CD4-positive, alpha-beta memory T cell (primary cell): ENCODE data around the gene SALL3. TPM values are rescaled to one million over a fixed set of nuclear protein-coding genes. Genes with fewer than 3 reads are reported as not detected.

Experiments used
- CTCF ChIA-PET: fragments of 350-600 bp; sonication (Branson Sonifier 250); formaldehyde crosslinking; loops from one replicate; lab custom pipeline; 2021; ENCODE audit warnings: inconsistent platforms; ENCODE audit not compliant: partially characterized antibody; lab: Charles Lee
- POLR2A ChIA-PET: fragments of 350-600 bp; sonication (Branson Sonifier 250); formaldehyde crosslinking; loops from one replicate; lab custom pipeline; 2021; ENCODE audit not compliant: partially characterized antibody; lab: Charles Lee
- DNase-seq, 5 donors: peaks; one replicate each; pipeline versions ENCODE4 v3.0.0 to v3.0.0-alpha.2; 2020 to 2022; ENCODE audit warnings: mixed read lengths in 1 of 5
- H3K27ac ChIP-seq: one replicate; pipeline ENCODE4 v1.7.0; 2013; ENCODE audit warnings: low read depth, low read length
- H3K27me3 ChIP-seq: 2 replicates; pipeline ENCODE4 v1.7.0; 2013; ENCODE audit warnings: mild to moderate bottlenecking, low read length, moderate library complexity; ENCODE audit not compliant: insufficient read depth
- H3K36me3 ChIP-seq: 2 replicates; pipeline ENCODE4 v1.7.0; 2013; ENCODE audit warnings: mild to moderate bottlenecking, low read length, moderate library complexity; ENCODE audit not compliant: insufficient read depth
- H3K4me1 ChIP-seq: 2 replicates; pipeline ENCODE4 v1.7.0; 2013; ENCODE audit warnings: mild to moderate bottlenecking, low read length, moderate library complexity; ENCODE audit not compliant: insufficient read depth
- H3K4me3 ChIP-seq, 2 donors: one replicate each; pipeline ENCODE4 v1.7.0; 2013; ENCODE audit warnings: low read length in 2 of 2, mild to moderate bottlenecking in 1 of 2
- H3K9me3 ChIP-seq, 2 donors: one replicate each; pipeline ENCODE4 v1.7.0; 2013; ENCODE audit warnings: low read length in 2 of 2, control low read depth in 1 of 2; ENCODE audit not compliant: control insufficient read depth in 1 of 2
- H3K27ac Mint-ChIP-seq, 7 donors: one replicate each; pipeline ENCODE4 v1.8.0; 2020 to 2021; ENCODE audit warnings: mixed read lengths in 7 of 7, mild to moderate bottlenecking in 6 of 7, inconsistent platforms in 3 of 7, moderate library complexity in 3 of 7
- H3K27me3 Mint-ChIP-seq, 2 donors: one replicate each; pipeline ENCODE4 v1.8.0; 2020 to 2021; ENCODE audit warnings: mixed read lengths in 2 of 2
- H3K36me3 Mint-ChIP-seq, 2 donors: one replicate each; pipeline ENCODE4 v1.8.0; 2020 to 2021; ENCODE audit warnings: mixed read lengths in 2 of 2, inconsistent platforms in 1 of 2, mild to moderate bottlenecking in 1 of 2
- H3K4me1 Mint-ChIP-seq, 4 donors: one replicate each; pipeline ENCODE4 v1.8.0; 2020 to 2021; ENCODE audit warnings: mixed read lengths in 4 of 4, mild to moderate bottlenecking in 1 of 4
- H3K4me3 Mint-ChIP-seq, 8 donors: one replicate each; pipeline ENCODE4 v1.8.0; 2020 to 2021; ENCODE audit warnings: mixed read lengths in 8 of 8, mild to moderate bottlenecking in 7 of 8, moderate library complexity in 6 of 8, inconsistent platforms in 3 of 8
- H3K9me3 Mint-ChIP-seq, 8 donors: one replicate each; pipeline ENCODE4 v1.8.0; 2020 to 2021; ENCODE audit warnings: mixed read lengths in 8 of 8, mild to moderate bottlenecking in 5 of 8, inconsistent platforms in 3 of 8, moderate library complexity in 1 of 8
- intact Hi-C: fragments of 100-400 bp; cut with micrococcal nuclease; formaldehyde crosslinking; loops from one replicate; pipeline ENCODE4 v1.15.1; 2023
- polyA plus RNA-seq, 2 donors: library from polyadenylated mRNA; unstranded; fragments of 300-500 nt; fragmentation: Illumina TruSeq; gene quantifications; one replicate each; pipeline ENCODE4 v1.2.3, GENCODE V29; 2021
- total RNA-seq, 2 experiments: library from RNA; stranded (reverse); gene quantifications; one replicate each; pipeline ENCODE4 v1.2.3, GENCODE V29; 2021

Gene SALL3
- total and polyA plus RNA-seq, 4 experiments from 2014 or later: not detected

- Histone ChIP-seq H3K36me3 (no peaks in the 10 kb centered on the region), H3K4me1 (no peaks in the 10 kb centered on the region), H3K27ac (no peak overlapping the region), H3K27me3 (peaks cover 7% of the 10 kb centered on the region), H3K9me3 (no peaks in the 10 kb centered on the region), H3K4me3 (no peak overlapping the region)
- peaks cover 0 to 4% (median 0%) of the 10 kb centered on the region in 8 donors for H3K9me3 Mint-ChIP-seq
- no peak for DNase-seq
- intact Hi-C loops: no loop called here
- ChIA-PET POLR2A (no interaction called here), CTCF (interaction anchor here (1.5 kb wide), 1 partner anchor 9 kb away, joined by 4 read pairs; no protein-coding TSS in a partner anchor)
- no peaks in the 10 kb centered on the region for H3K36me3 Mint-ChIP-seq
- H3K4me1 Mint-ChIP-seq: no peaks in the 10 kb centered on the region
- H3K4me3 Mint-ChIP-seq: no peak overlapping the region
- H3K27ac Mint-ChIP-seq: no peak overlapping the region
- peaks cover 15 to 21% of the 10 kb centered on the region in 2 donors for H3K27me3 Mint-ChIP-seq
Observed at GRCh38 chr18:78991446-78991845, 11.8 kb downstream of the SALL3 start.

- H3K9me3 Mint-ChIP-seq: peaks cover 0 to 4% (median 0%) of the 10 kb centered on the region in 8 donors
- no peak overlapping the region for H3K27ac Mint-ChIP-seq
- intact Hi-C loops: no loop called here
- no peak overlapping the region for H3K4me3 ChIP-seq
- no peaks in the 10 kb centered on the region for H3K36me3 ChIP-seq
- CTCF ChIA-PET: no interaction called here
- peaks cover 13 to 18% of the 10 kb centered on the region in 2 donors for H3K27me3 Mint-ChIP-seq
- H3K9me3 ChIP-seq: no peaks in the 10 kb centered on the region
- peaks cover 3% of the 10 kb centered on the region for H3K27me3 ChIP-seq
- no peaks in the 10 kb centered on the region for H3K4me1 Mint-ChIP-seq
- no peak overlapping the region for H3K27ac ChIP-seq
- POLR2A ChIA-PET: no interaction called here
- no peak for DNase-seq
- no peak overlapping the region for H3K4me3 Mint-ChIP-seq
- H3K4me1 ChIP-seq: no peaks in the 10 kb centered on the region
- H3K36me3 Mint-ChIP-seq: no peaks in the 10 kb centered on the region
Observed at GRCh38 chr18:78992041-78993011, 12.7 kb downstream of the SALL3 start.

GRCh38 chr18:78993014-78993926, 13.7 kb downstream of the SALL3 start:
- no peaks in the 10 kb centered on the region for H3K36me3 Mint-ChIP-seq
- Histone ChIP-seq H3K27ac (no peak overlapping the region), H3K4me3 (no peak overlapping the region), H3K36me3 (no peaks in the 10 kb centered on the region), H3K9me3 (no peaks in the 10 kb centered on the region), H3K27me3 (no peaks in the 10 kb centered on the region), H3K4me1 (no peaks in the 10 kb centered on the region)
- no peak overlapping the region for H3K27ac Mint-ChIP-seq
- CTCF ChIA-PET: no interaction called here
- no peak overlapping the region for H3K4me3 Mint-ChIP-seq
- H3K9me3 Mint-ChIP-seq: peaks cover 0 to 4% (median 0%) of the 10 kb centered on the region in 8 donors
- no peaks in the 10 kb centered on the region for H3K4me1 Mint-ChIP-seq
- H3K27me3 Mint-ChIP-seq: peaks cover 7 to 10% of the 10 kb centered on the region in 2 donors
- intact Hi-C loops: no loop called here
- DNase-seq: no peak
- POLR2A ChIA-PET: no interaction called here

GRCh38 chr18:78994000-78994399, 14.4 kb downstream of the SALL3 start:
- H3K27me3 Mint-ChIP-seq: peaks cover 5 to 6% of the 10 kb centered on the region in 2 donors
- no peak for DNase-seq

GRCh38 chr18:78994531-78994930, 14.9 kb downstream of the SALL3 start:
- Histone ChIP-seq H3K27me3 (no peaks in the 10 kb centered on the region), H3K9me3 (no peaks in the 10 kb centered on the region), H3K4me1 (no peaks in the 10 kb centered on the region), H3K27ac (no peak overlapping the region), H3K4me3 (no peak overlapping the region), H3K36me3 (no peaks in the 10 kb centered on the region)
- ChIA-PET POLR2A (no interaction called here), CTCF (no interaction called here)
- Mint-ChIP-seq H3K36me3 (no peaks in the 10 kb centered on the region), H3K27me3 (peaks cover 5 to 9% of the 10 kb centered on the region in 2 donors), H3K4me3 (no peak overlapping the region), H3K9me3 (peaks cover 0 to 4% (median 0%) of the 10 kb centered on the region in 8 donors), H3K4me1 (no peaks in the 10 kb centered on the region), H3K27ac (no peak overlapping the region)
- no peak for DNase-seq
- intact Hi-C loops: no loop called here

More at GRCh38 chr18:78994000-78994399, 14.4 kb downstream of the SALL3 start:
- Mint-ChIP-seq H3K27ac (no peak overlapping the region), H3K36me3 (no peaks in the 10 kb centered on the region), H3K9me3 (peaks cover 0 to 4% (median 0%) of the 10 kb centered on the region in 8 donors), H3K4me3 (no peak overlapping the region), H3K4me1 (no peaks in the 10 kb centered on the region)
- intact Hi-C loops: no loop called here
- Histone ChIP-seq H3K4me3 (no peak overlapping the region), H3K4me1 (no peaks in the 10 kb centered on the region), H3K27ac (no peak overlapping the region), H3K36me3 (no peaks in the 10 kb centered on the region), H3K9me3 (no peaks in the 10 kb centered on the region), H3K27me3 (no peaks in the 10 kb centered on the region)
- POLR2A ChIA-PET: no interaction called here
- CTCF ChIA-PET: no interaction called here

- H3K27ac Mint-ChIP-seq: no peak overlapping the region
- Histone ChIP-seq H3K36me3 (no peaks in the 10 kb centered on the region), H3K9me3 (no peaks in the 10 kb centered on the region), H3K4me3 (no peak overlapping the region), H3K27ac (no peak overlapping the region), H3K4me1 (no peaks in the 10 kb centered on the region), H3K27me3 (no peaks in the 10 kb centered on the region)
- H3K9me3 Mint-ChIP-seq: peaks cover 0 to 4% (median 0%) of the 10 kb centered on the region in 8 donors
- intact Hi-C loops: no loop called here
- ChIA-PET CTCF (no interaction called here), POLR2A (no interaction called here)
- H3K27me3 Mint-ChIP-seq: peaks cover 3 to 9% of the 10 kb centered on the region in 2 donors
- no peaks in the 10 kb centered on the region for H3K4me1 Mint-ChIP-seq
- DNase-seq: no peak
- H3K36me3 Mint-ChIP-seq: no peaks in the 10 kb centered on the region
- H3K4me3 Mint-ChIP-seq: no peak overlapping the region
Observed at GRCh38 chr18:78994977-78995582, 15.5 kb downstream of the SALL3 start.
